Measurements from ENCODE around the gene SH3TC1. TPM values are rescaled to one million over a fixed set of nuclear protein-coding genes. Genes with fewer than 3 reads are reported as not detected.
A peak's percentile ranks its signal among the peaks of the same experiment; 100 is the strongest.

Gene SH3TC1
- total and polyA plus RNA-seq, 4 donors = 5.5 to 8.6 (median 8.3) TPM

GRCh38 chr4:8245884-8246833, 47.1 kb downstream of the SH3TC1 start:
- DNase-seq (ENCODE audit: low read depth in 4 of 6, low spot score in 6 of 6) = no peak
- WGBS (ENCODE audit: insufficient coverage) = 89% methylated on average over 29 of the region's 31 CpGs
- Histone ChIP-seq H3K4me3 (ENCODE audit: low read depth, low read length) (no peak overlapping the region), H3K4me1 (ENCODE audit: control insufficient read depth, insufficient read depth, low read length) (peaks cover 19% of the 10 kb centered on the region), H3K27ac (ENCODE audit: low read depth, low read length) (no peak overlapping the region), H3K9me3 (ENCODE audit: control insufficient read depth, insufficient read depth, low read length) (no peaks in the 10 kb centered on the region), H3K36me3 (ENCODE audit: control insufficient read depth, insufficient read depth, low read length) (no peaks in the 10 kb centered on the region), H3K27me3 (ENCODE audit: control insufficient read depth, insufficient read depth, low read length) (no peaks in the 10 kb centered on the region)

GRCh38 chr4:8247047-8247930, 48.2 kb downstream of the SH3TC1 start:
- peak in 1 of 6 donors; percentile 23 for DNase-seq (ENCODE audit: low read depth in 4 of 6, low spot score in 6 of 6)
- H3K4me1 ChIP-seq (ENCODE audit: control insufficient read depth, insufficient read depth, low read length) = peaks cover 15% of the 10 kb centered on the region
- WGBS (ENCODE audit: insufficient coverage) = 82% methylated on average over 28 of the region's 31 CpGs
- no peaks in the 10 kb centered on the region for H3K9me3 ChIP-seq (ENCODE audit: control insufficient read depth, insufficient read depth, low read length)
- no peak overlapping the region for H3K27ac ChIP-seq (ENCODE audit: low read depth, low read length)
- no peak overlapping the region for H3K4me3 ChIP-seq (ENCODE audit: low read depth, low read length)
- no peaks in the 10 kb centered on the region for H3K36me3 ChIP-seq (ENCODE audit: control insufficient read depth, insufficient read depth, low read length)
- H3K27me3 ChIP-seq (ENCODE audit: control insufficient read depth, insufficient read depth, low read length) = no peaks in the 10 kb centered on the region

GRCh38 chr4:8248091-8248490, 49.0 kb downstream of the SH3TC1 start:
- no peak overlapping the region for H3K27ac ChIP-seq (ENCODE audit: low read depth, low read length)
- WGBS (ENCODE audit: insufficient coverage) = 88% methylated on average over 4 of the region's 7 CpGs
- no peak for DNase-seq (ENCODE audit: low read depth in 4 of 6, low spot score in 6 of 6)
- no peak overlapping the region for H3K4me3 ChIP-seq (ENCODE audit: low read depth, low read length)
- H3K36me3 ChIP-seq (ENCODE audit: control insufficient read depth, insufficient read depth, low read length) = no peaks in the 10 kb centered on the region
- H3K9me3 ChIP-seq (ENCODE audit: control insufficient read depth, insufficient read depth, low read length) = no peaks in the 10 kb centered on the region
- peaks cover 9% of the 10 kb centered on the region for H3K4me1 ChIP-seq (ENCODE audit: control insufficient read depth, insufficient read depth, low read length)
- H3K27me3 ChIP-seq (ENCODE audit: control insufficient read depth, insufficient read depth, low read length) = no peaks in the 10 kb centered on the region

- H3K9me3 ChIP-seq (ENCODE audit: control insufficient read depth, insufficient read depth, low read length) = no peaks in the 10 kb centered on the region
- H3K4me1 ChIP-seq (ENCODE audit: control insufficient read depth, insufficient read depth, low read length) = peaks cover 9% of the 10 kb centered on the region
- H3K36me3 ChIP-seq (ENCODE audit: control insufficient read depth, insufficient read depth, low read length) = no peaks in the 10 kb centered on the region
- DNase-seq (ENCODE audit: low read depth in 4 of 6, low spot score in 6 of 6) = no peak
- no peaks in the 10 kb centered on the region for H3K27me3 ChIP-seq (ENCODE audit: control insufficient read depth, insufficient read depth, low read length)
- 80% methylated on average over 1 of the region's 3 CpGs for WGBS (ENCODE audit: insufficient coverage)
- no peak overlapping the region for H3K27ac ChIP-seq (ENCODE audit: low read depth, low read length)
- H3K4me3 ChIP-seq (ENCODE audit: low read depth, low read length) = no peak overlapping the region
These were observed 51.1 kb downstream of the SH3TC1 start for GRCh38 chr4:8250227-8250626.

- no peak for DNase-seq (ENCODE audit: low read depth in 4 of 6, low spot score in 6 of 6)
- Histone ChIP-seq H3K27ac (ENCODE audit: low read depth, low read length) (no peak overlapping the region), H3K36me3 (ENCODE audit: control insufficient read depth, insufficient read depth, low read length) (no peaks in the 10 kb centered on the region), H3K4me3 (ENCODE audit: low read depth, low read length) (no peak overlapping the region), H3K9me3 (ENCODE audit: control insufficient read depth, insufficient read depth, low read length) (no peaks in the 10 kb centered on the region), H3K27me3 (ENCODE audit: control insufficient read depth, insufficient read depth, low read length) (no peaks in the 10 kb centered on the region), H3K4me1 (ENCODE audit: control insufficient read depth, insufficient read depth, low read length) (peaks cover 9% of the 10 kb centered on the region)
- 80% methylated on average over 6 of the region's 7 CpGs for WGBS (ENCODE audit: insufficient coverage)
These were observed 51.5 kb downstream of the SH3TC1 start for GRCh38 chr4:8250637-8251036.

GRCh38 chr4:8251110-8251883, 52.2 kb downstream of the SH3TC1 start:
- peaks cover 9% of the 10 kb centered on the region for H3K4me1 ChIP-seq (ENCODE audit: control insufficient read depth, insufficient read depth, low read length)
- DNase-seq (ENCODE audit: low read depth in 4 of 6, low spot score in 6 of 6) = no peak
- 75% methylated on average over 22 of the region's 24 CpGs for WGBS (ENCODE audit: insufficient coverage)

GRCh38 chr4:8252301-8253173, 53.4 kb downstream of the SH3TC1 start:
- 86% methylated on average over 21 of the region's 23 CpGs for WGBS (ENCODE audit: insufficient coverage)
- H3K9me3 ChIP-seq (ENCODE audit: control insufficient read depth, insufficient read depth, low read length) = no peaks in the 10 kb centered on the region
- peaks cover 2% of the 10 kb centered on the region for H3K4me1 ChIP-seq (ENCODE audit: control insufficient read depth, insufficient read depth, low read length)
- no peaks in the 10 kb centered on the region for H3K27me3 ChIP-seq (ENCODE audit: control insufficient read depth, insufficient read depth, low read length)
- H3K36me3 ChIP-seq (ENCODE audit: control insufficient read depth, insufficient read depth, low read length) = no peaks in the 10 kb centered on the region
- H3K27ac ChIP-seq (ENCODE audit: low read depth, low read length) = no peak overlapping the region
- no peak overlapping the region for H3K4me3 ChIP-seq (ENCODE audit: low read depth, low read length)
- DNase-seq (ENCODE audit: low read depth in 4 of 6, low spot score in 6 of 6) = no peak

More at GRCh38 chr4:8251110-8251883, 52.2 kb downstream of the SH3TC1 start:
- no peaks in the 10 kb centered on the region for H3K36me3 ChIP-seq (ENCODE audit: control insufficient read depth, insufficient read depth, low read length)
- H3K27me3 ChIP-seq (ENCODE audit: control insufficient read depth, insufficient read depth, low read length) = no peaks in the 10 kb centered on the region
- H3K4me3 ChIP-seq (ENCODE audit: low read depth, low read length) = no peak overlapping the region
- no peaks in the 10 kb centered on the region for H3K9me3 ChIP-seq (ENCODE audit: control insufficient read depth, insufficient read depth, low read length)
- H3K27ac ChIP-seq (ENCODE audit: low read depth, low read length) = no peak overlapping the region

- DNase-seq (ENCODE audit: low read depth in 4 of 6, low spot score in 6 of 6) = no peak
- no peaks in the 10 kb centered on the region for H3K36me3 ChIP-seq (ENCODE audit: control insufficient read depth, insufficient read depth, low read length)
- H3K27me3 ChIP-seq (ENCODE audit: control insufficient read depth, insufficient read depth, low read length) = no peaks in the 10 kb centered on the region
- H3K4me3 ChIP-seq (ENCODE audit: low read depth, low read length) = no peak overlapping the region
- no peaks in the 10 kb centered on the region for H3K4me1 ChIP-seq (ENCODE audit: control insufficient read depth, insufficient read depth, low read length)
- no peaks in the 10 kb centered on the region for H3K9me3 ChIP-seq (ENCODE audit: control insufficient read depth, insufficient read depth, low read length)
- H3K27ac ChIP-seq (ENCODE audit: low read depth, low read length) = no peak overlapping the region
- 85% methylated on average over 6 of the region's 6 CpGs for WGBS (ENCODE audit: insufficient coverage)
These were observed 55.0 kb downstream of the SH3TC1 start for GRCh38 chr4:8254076-8254475.

Measured in spinal cord (tissue), 10 donors.